ENCODE results near the gene HK1. TPM values are rescaled to one million over a fixed set of nuclear protein-coding genes. Genes with fewer than 3 reads are reported as not detected.

Gene HK1
- total RNA-seq, 1 donor from 2014 or later, result 182 TPM

DNA sequence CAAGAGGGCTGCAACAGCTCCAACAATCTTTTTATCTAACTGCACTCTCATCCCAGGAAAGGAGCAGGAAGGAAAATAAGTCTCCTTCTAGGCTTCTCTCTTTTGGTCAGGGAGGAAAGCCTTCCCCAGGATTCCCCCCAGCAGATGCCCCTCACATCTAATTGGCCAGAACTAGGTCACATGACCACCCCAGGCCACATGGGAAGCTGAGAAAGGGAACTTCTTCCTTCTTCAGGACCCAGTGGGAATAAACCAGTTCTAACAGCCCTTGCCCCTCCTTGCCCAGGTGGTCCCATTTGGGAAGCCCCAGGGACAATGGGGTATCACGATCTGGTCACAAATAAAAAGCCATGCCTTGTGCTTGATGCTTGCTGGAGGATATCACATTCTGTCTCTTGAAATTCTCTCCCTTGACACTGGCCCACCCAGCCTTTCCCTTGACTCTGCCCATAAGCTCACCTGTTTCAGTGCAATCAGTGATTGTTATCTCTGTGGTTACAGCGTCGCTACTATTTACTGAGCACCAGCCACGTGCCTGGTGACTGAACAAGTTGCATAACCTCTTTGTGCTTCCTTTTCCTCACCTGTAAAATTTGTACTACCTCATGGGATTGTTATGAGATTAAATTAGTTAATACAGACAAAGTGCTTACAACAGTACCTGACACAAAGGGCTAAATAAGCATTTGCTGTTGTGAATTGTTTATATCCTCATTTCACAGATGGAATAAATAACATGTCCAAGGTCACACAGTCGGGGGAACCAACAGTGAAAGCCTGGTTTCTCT lies 147.4 kb downstream of the HK1 start:
- DNase-seq (ENCODE audit: low read depth) (peak; percentile 81), FAIRE-seq (no peak)
- TF ChIP-seq, protein P1, sequence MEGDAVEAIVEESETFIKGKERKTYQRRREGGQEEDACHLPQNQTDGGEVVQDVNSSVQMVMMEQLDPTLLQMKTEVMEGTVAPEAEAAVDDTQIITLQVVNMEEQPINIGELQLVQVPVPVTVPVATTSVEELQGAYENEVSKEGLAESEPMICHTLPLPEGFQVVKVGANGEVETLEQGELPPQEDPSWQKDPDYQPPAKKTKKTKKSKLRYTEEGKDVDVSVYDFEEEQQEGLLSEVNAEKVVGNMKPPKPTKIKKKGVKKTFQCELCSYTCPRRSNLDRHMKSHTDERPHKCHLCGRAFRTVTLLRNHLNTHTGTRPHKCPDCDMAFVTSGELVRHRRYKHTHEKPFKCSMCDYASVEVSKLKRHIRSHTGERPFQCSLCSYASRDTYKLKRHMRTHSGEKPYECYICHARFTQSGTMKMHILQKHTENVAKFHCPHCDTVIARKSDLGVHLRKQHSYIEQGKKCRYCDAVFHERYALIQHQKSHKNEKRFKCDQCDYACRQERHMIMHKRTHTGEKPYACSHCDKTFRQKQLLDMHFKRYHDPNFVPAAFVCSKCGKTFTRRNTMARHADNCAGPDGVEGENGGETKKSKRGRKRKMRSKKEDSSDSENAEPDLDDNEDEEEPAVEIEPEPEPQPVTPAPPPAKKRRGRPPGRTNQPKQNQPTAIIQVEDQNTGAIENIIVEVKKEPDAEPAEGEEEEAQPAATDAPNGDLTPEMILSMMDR (IDR thresholded peaks at IDR 0.05; ENCODE audit: insufficient read depth, low read length, severe bottlenecking), result no peak
- Histone ChIP-seq H3K27me3 (ENCODE audit: control insufficient read depth, insufficient read depth, low read length) (no peaks in the 10 kb centered on the region), H3K36me3 (ENCODE audit: control insufficient read depth, insufficient read depth, low read length) (no peaks in the 10 kb centered on the region), H3K4me3 (ENCODE audit: low read depth, low read length) (no peak overlapping the region)

DNA sequence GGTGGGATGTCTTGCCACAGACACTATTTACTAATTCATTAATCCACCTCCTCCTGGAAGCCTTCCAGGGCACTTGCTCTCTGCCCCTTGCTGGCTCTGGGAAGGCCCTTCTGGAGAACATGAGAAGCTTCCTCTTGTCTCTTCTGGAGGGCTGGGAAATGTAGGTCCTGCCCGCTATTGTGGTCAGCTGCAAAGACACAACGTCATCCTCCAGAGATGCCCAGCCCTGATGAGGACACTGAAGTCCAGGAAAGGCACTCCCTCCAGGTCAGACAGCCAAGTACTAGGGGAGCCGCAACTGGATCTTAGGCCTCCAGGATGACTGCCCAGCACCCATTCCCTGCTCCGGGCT lies 148.1 kb downstream of the HK1 start:
- no peak for DNase-seq (ENCODE audit: low read depth)
- FAIRE-seq, result no peak
- TF ChIP-seq, protein P1 (IDR thresholded peaks at IDR 0.05; ENCODE audit: insufficient read depth, low read length, severe bottlenecking), result no peak
- Histone ChIP-seq H3K4me3 (ENCODE audit: low read depth, low read length) (no peak overlapping the region), H3K36me3 (ENCODE audit: control insufficient read depth, insufficient read depth, low read length) (no peaks in the 10 kb centered on the region), H3K27me3 (ENCODE audit: control insufficient read depth, insufficient read depth, low read length) (no peaks in the 10 kb centered on the region)

DNA sequence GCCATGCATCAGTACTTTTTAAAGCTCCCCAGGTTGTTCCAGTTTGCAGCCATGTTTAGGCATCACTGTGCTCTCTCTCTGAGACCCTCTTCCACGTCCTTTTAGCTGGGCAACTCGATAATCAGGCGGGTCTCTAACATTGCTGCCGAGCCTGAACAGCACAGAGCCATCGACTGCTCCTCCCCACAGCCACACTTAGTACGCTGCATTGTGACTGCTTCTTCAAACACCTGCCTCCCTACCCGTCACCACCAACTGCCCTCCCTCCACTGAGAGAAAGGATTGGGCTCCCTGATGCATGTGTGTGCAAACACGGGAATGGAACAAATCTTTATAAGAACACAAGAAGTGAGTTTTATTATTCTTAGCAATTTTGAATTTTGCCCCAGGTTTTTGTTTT lies 149.9 kb downstream of the HK1 start:
- H3K4me3 ChIP-seq (ENCODE audit: low read depth, low read length), result no peak overlapping the region
- DNase-seq (ENCODE audit: low read depth), result no peak
- no peaks in the 10 kb centered on the region for H3K36me3 ChIP-seq (ENCODE audit: control insufficient read depth, insufficient read depth, low read length)
- TF ChIP-seq, protein P1 (IDR thresholded peaks at IDR 0.05; ENCODE audit: insufficient read depth, low read length, severe bottlenecking), result no peak
- H3K27me3 ChIP-seq (ENCODE audit: control insufficient read depth, insufficient read depth, low read length), result no peaks in the 10 kb centered on the region
- FAIRE-seq, result no peak

DNA sequence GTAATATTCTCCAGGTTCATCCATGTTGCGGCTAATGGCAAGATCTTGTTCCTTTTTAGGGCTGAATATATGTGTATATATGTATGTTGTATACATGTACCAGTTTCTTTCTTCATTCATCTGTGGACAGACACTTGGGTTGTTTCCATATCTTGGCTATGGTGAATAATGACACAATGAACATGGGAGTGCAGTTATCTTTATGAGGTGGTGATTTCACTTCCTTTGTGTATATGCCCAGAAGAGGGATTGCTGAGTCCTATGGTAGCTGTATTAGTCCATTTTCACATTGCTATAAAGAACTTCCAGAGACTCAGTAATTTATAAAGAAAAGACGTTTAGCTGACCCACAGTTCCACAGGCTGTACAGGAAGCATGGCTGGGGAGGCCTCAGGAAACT lies 155.9 kb downstream of the HK1 start:
- TF ChIP-seq, protein P1 (IDR thresholded peaks at IDR 0.05; ENCODE audit: insufficient read depth, low read length, severe bottlenecking), result no peak
- Histone ChIP-seq H3K4me3 (ENCODE audit: low read depth, low read length) (no peak overlapping the region), H3K36me3 (ENCODE audit: control insufficient read depth, insufficient read depth, low read length) (no peaks in the 10 kb centered on the region), H3K27me3 (ENCODE audit: control insufficient read depth, insufficient read depth, low read length) (no peaks in the 10 kb centered on the region)
- DNase-seq (ENCODE audit: low read depth) (no peak), FAIRE-seq (no peak)

DNA sequence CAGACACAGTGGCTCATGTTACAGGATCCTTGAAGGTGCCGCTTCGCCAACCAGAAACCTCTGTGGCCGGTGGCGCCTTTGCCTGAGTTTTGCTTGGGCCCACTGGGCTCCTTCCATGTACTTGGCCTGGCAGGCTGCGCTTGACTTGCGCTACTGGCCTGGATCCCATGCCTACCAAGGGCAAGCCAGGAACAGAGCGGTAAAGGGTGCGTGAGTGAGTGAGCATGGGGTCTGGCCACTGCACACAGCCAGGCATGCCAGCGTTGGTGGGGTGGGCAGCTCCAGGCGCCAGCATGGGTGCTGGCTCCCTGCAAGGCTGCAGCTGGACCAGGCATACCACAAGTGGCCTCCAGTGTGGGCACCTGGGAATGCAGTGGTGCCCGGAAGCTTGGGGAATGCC lies 156.6 kb downstream of the HK1 start:
- no peak for FAIRE-seq
- DNase-seq (ENCODE audit: low read depth), result no peak
- H3K27me3 ChIP-seq (ENCODE audit: control insufficient read depth, insufficient read depth, low read length), result no peaks in the 10 kb centered on the region
- no peaks in the 10 kb centered on the region for H3K36me3 ChIP-seq (ENCODE audit: control insufficient read depth, insufficient read depth, low read length)
- TF ChIP-seq, protein P1 (IDR thresholded peaks at IDR 0.05; ENCODE audit: insufficient read depth, low read length, severe bottlenecking), result no peak
- H3K4me3 ChIP-seq (ENCODE audit: low read depth, low read length), result no peak overlapping the region
